HG02610 (cell line): ENCODE data around the gene NLRC5.

Experiments used
- ATAC-seq: cut with Tn5 transposase; IDR thresholded peaks from one replicate; pipeline ENCODE4 v1.9.1; 2021; ENCODE audit warnings: mild to moderate bottlenecking, moderate library complexity; ENCODE audit not compliant: unreplicated experiment

NLRC5 gene

GRCh38 chr16:57123216-57123973, 134.0 kb downstream of the NLRC5 start:
- ATAC-seq = no peak

GRCh38 chr16:57123974-57124674, 134.8 kb downstream of the NLRC5 start:
- ATAC-seq = no peak

GRCh38 chr16:57125376-57125775, 136.0 kb downstream of the NLRC5 start:
- no peak for ATAC-seq

DNA sequence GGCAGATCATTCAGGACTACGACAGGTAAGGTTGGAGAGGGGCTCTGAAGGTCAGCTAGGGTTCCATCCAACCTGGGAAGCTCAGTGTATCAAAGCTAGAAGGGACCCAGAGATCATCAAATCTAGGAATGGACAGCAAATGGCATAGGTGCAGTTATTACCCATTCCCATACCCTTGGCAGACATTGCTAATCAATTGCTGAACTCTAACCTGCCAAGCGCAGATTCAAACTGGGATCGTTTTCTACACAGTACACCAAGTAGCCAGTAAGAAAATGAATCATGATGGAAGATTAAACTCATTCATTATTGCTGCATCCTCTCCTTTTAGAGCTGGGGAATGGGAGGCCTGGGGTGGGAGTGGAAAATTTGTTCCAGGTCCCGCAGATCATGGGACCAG, 136.6 kb downstream of the NLRC5 start:
- no peak for ATAC-seq

DNA sequence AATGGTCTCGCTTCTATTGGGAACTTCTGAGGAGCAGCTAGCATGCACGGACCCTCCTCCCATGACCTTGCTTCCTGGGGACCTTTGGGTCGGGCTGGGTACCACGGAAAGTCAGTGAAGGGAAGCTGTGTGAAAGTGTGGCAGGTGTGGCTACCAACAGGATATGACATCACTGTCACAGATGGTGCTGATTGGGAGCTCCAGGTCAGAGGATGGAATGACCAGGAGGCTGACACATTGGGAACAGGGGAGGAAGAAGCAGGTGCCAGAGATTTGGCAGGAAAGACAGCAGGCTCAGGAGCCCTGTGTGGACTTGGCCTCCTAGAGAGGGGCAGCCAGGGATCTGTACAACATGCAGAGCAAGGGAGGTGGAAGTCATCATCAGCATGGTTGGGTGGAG, 137.1 kb downstream of the NLRC5 start:
- ATAC-seq = no peak

GRCh38 chr16:57127037-57127763, 137.8 kb downstream of the NLRC5 start:
- ATAC-seq = peak; percentile 52

GRCh38 chr16:57127836-57128235, 138.5 kb downstream of the NLRC5 start:
- no peak for ATAC-seq

DNA sequence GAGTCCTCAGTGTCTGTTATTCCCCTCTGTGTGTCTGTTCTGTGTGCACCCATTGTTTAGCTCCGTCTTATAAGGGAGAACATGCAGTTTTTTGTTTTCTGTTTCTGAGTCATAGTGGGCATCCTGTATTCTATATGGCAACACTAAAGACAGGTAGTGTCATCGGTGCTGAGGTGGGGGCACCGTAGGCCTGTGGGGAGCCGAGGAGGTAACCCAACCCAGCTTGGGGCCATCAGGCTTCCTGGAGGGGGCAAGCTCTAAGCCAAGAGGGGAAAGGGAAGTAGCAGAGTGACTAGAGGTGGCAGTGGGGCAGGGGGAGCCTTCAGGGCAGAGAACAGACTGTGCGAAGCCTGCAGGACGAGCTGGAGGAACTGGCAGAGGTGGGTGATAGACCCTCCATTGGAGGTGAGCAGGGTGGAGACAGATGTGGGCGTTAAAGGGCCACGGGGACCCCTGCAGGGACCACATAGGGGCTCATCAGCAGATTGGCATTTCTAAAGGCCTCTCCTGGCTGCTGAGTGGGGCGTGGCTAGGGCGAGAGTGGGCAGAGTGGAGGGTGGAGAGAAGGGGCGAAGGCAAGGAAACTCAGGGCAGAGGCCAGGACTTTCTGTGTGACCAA, 139.5 kb downstream of the NLRC5 start:
- peak; percentile 52 for ATAC-seq

- no peak for ATAC-seq
Observed at GRCh38 chr16:57130950-57131321, 141.6 kb downstream of the NLRC5 start.

GRCh38 chr16:57131351-57131970, 142.1 kb downstream of the NLRC5 start:
- ATAC-seq = no peak

DNA sequence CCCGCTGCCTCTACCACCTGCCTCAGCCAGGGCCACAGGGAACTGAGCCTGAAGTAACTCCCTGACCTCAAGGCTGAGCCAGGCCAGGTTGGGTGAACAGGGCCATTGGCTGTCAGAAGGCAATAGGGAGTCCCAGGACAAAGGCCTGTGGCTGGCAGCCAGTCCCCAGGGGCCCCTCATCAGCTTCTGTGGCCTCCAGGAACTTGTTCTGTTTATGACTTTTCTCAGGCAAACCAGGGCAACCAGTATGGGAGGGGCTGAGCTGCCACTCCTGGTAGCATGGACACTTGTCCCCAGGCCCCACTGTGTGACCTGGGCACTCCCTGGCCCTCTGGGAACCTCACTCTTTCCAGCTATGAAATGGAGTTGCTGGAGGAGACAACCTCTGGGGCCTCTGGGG, 143.1 kb downstream of the NLRC5 start:
- no peak for ATAC-seq

- no peak for ATAC-seq
Observed at GRCh38 chr16:57133031-57133430, 143.7 kb downstream of the NLRC5 start.
